NT2/D1 (cell line): ENCODE data around the gene ZC3H8.

ENCODE experiments used
- SUZ12 ChIP-seq: IDR thresholded peaks from 2 replicates; pipeline ENCODE4 v1.6.1; 2011; ENCODE audit not compliant: insufficient read length, insufficient read depth; ENCODE audit errors: extremely low read depth
- YY1 ChIP-seq: IDR thresholded peaks from 2 replicates; pipeline ENCODE4 v1.6.1; 2011; ENCODE audit not compliant: insufficient read length, insufficient read depth
- ZNF274 ChIP-seq: IDR thresholded peaks from 2 replicates; pipeline ENCODE4 v1.6.1; 2011; ENCODE audit warnings: mild to moderate bottlenecking, low read depth, low read length

GRCh38 chr2:112276954-112277353, 22.1 kb upstream of the ZC3H8 start:
- TF ChIP-seq SUZ12 (no peak), ZNF274 (no peak), YY1 (no peak)
